ENCODE measurements around the gene USH1C.

GRCh38 chr11:17490938-17491337, 53.3 kb downstream of the USH1C start:
- no peak for TF ChIP-seq POLR2A (IDR thresholded peaks at IDR 0.05)
- TF ChIP-seq CTCF (IDR thresholded peaks at IDR 0.05) = no peak
